Uterus (tissue), 2 donors: ENCODE measurements around the gene RASGEF1C.

ENCODE experiments used
- POLR2A ChIP-seq, 2 donors: fragments of 450-650 bp; IDR thresholded peaks; one replicate each; pipeline ENCODE4 v1.6.1; 2016; ENCODE audit warnings: antibody characterized with exemption in 2 of 2, mild to moderate bottlenecking in 1 of 2, moderate library complexity in 1 of 2
- TF ChIP-seq, protein P1 (sequence below), 4 experiments: fragments of 200-600 bp in 2 of 4; fragments of 450-650 bp in 2 of 4; sonication (generic) in 2 of 4; IDR thresholded peaks; one replicate each; pipeline ENCODE4 v1.5.1; 2016 to 2019; ENCODE audit warnings: antibody characterized with exemption in 4 of 4, mild to moderate bottlenecking in 2 of 4, moderate library complexity in 1 of 4

DNA sequence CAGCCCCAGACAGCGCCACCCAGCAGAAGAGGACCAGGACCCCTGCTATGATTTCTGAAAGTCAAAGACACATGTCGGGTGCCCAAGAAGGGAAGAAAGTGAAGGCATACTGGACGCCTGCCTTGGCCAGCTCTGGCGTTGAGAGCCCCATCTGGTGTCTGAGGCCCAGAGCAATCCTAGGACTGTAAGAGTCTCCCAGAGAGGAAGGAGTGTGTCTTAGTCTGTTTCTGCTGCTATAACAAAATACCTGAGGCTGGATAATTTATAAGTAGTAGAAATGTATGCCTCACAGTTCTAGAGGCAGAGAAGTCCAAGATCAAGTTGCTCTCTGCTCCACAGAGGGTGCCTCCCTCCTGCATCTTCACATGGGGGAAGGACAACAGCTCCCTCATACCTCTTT is 10.8 kb downstream of the RASGEF1C start:
- TF ChIP-seq POLR2A (IDR thresholded peaks at IDR 0.05), result no peak
- TF ChIP-seq, protein P1, sequence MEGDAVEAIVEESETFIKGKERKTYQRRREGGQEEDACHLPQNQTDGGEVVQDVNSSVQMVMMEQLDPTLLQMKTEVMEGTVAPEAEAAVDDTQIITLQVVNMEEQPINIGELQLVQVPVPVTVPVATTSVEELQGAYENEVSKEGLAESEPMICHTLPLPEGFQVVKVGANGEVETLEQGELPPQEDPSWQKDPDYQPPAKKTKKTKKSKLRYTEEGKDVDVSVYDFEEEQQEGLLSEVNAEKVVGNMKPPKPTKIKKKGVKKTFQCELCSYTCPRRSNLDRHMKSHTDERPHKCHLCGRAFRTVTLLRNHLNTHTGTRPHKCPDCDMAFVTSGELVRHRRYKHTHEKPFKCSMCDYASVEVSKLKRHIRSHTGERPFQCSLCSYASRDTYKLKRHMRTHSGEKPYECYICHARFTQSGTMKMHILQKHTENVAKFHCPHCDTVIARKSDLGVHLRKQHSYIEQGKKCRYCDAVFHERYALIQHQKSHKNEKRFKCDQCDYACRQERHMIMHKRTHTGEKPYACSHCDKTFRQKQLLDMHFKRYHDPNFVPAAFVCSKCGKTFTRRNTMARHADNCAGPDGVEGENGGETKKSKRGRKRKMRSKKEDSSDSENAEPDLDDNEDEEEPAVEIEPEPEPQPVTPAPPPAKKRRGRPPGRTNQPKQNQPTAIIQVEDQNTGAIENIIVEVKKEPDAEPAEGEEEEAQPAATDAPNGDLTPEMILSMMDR (IDR thresholded peaks at IDR 0.05), result no peak
